NOMO-1 treated with dmso at 0.1 percent for 144 hours (cell line): ENCODE results near the gene FERMT3.
A peak's percentile ranks its signal among the peaks of the same experiment; 100 is the strongest.

Experiments
- DNase-seq: peaks from one replicate; lab custom pipeline; 2025; ENCODE audit not compliant: unreplicated experiment; lab: John Stamatoyannopoulos, UW

The FERMT3 gene

GRCh38 chr11:64247729-64248531 is 41.4 kb downstream of the FERMT3 start:
- DNase-seq: no peak

- no peak for DNase-seq
Observed at GRCh38 chr11:64248578-64248977, 42.1 kb downstream of the FERMT3 start.

- DNase-seq: no peak
Observed at GRCh38 chr11:64249038-64249437, 42.5 kb downstream of the FERMT3 start.

GRCh38 chr11:64249563-64250414 is 43.3 kb downstream of the FERMT3 start:
- DNase-seq: no peak

GRCh38 chr11:64250415-64251015 is 44.0 kb downstream of the FERMT3 start:
- DNase-seq: no peak

GRCh38 chr11:64251016-64251752 is 44.7 kb downstream of the FERMT3 start, which contains the start of gene PLCB3:
Gene PLCB3 (plus strand): TSS chr11:64251530. CDS start chr11:64251650, 120 bp downstream.
- peak; percentile 24 for DNase-seq

- DNase-seq: no peak
Observed at GRCh38 chr11:64251753-64252002, 45.2 kb downstream of the FERMT3 start.

- no peak for DNase-seq
Observed at GRCh38 chr11:64252003-64252872, 45.7 kb downstream of the FERMT3 start.

- DNase-seq: no peak
Observed at GRCh38 chr11:64253043-64253442, 46.5 kb downstream of the FERMT3 start.

GRCh38 chr11:64253481-64253880 is 47.0 kb downstream of the FERMT3 start:
- no peak for DNase-seq

GRCh38 chr11:64254326-64254725 is 47.8 kb downstream of the FERMT3 start:
- no peak for DNase-seq

GRCh38 chr11:64255135-64256128 is 48.9 kb downstream of the FERMT3 start:
- DNase-seq: no peak

- no peak for DNase-seq
Observed at GRCh38 chr11:64256300-64256699, 49.8 kb downstream of the FERMT3 start.

GRCh38 chr11:64258356-64258755 is 51.8 kb downstream of the FERMT3 start:
- DNase-seq: no peak

- DNase-seq: no peak
Observed at GRCh38 chr11:64258946-64259532, 52.5 kb downstream of the FERMT3 start.

GRCh38 chr11:64259533-64260067 is 53.1 kb downstream of the FERMT3 start:
- no peak for DNase-seq

GRCh38 chr11:64260147-64260708 is 53.7 kb downstream of the FERMT3 start:
- no peak for DNase-seq

GRCh38 chr11:64261556-64262080 is 55.1 kb downstream of the FERMT3 start:
- DNase-seq: no peak
